Measurements from ENCODE around the gene HIC2. TPM values are rescaled to one million over a fixed set of nuclear protein-coding genes. Genes with fewer than 3 reads are reported as not detected.

Gene HIC2
- total and polyA plus RNA-seq, 2 experiments from 2014 or later: 0.34 to 1.7 TPM

DNA sequence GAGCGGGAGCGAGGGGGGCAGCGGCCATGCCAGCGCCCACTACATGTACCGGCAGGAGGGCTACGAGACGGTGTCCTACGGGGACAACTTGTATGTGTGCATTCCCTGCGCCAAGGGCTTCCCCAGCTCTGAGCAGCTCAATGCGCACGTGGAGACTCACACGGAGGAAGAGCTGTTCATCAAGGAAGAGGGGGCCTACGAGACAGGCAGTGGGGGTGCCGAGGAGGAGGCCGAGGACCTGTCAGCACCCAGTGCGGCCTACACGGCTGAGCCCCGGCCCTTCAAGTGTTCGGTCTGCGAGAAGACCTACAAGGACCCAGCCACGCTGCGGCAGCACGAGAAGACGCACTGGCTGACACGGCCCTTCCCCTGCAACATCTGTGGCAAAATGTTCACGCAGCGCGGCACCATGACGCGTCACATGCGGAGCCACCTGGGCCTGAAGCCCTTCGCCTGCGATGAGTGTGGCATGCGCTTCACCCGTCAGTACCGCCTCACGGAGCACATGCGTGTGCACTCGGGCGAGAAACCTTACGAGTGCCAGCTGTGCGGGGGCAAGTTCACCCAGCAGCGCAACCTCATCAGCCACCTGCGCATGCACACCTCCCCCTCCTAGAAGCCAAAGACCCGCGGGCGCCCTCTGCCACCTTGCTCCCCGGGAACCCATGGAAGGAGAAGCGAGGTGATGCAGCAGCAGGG lies 29.1 kb downstream of the HIC2 start:
- no peaks in the 10 kb centered on the region for H3K79me2 ChIP-seq (ENCODE audit: insufficient read depth)
- in situ Hi-C loops (cut with MboI): no loop called here
- H3K9me3 ChIP-seq (ENCODE audit: low read depth): no peaks in the 10 kb centered on the region
- no peaks in the 10 kb centered on the region for H4K20me1 ChIP-seq (ENCODE audit: insufficient read depth)
- H3K9ac ChIP-seq: no peak overlapping the region
- no peaks in the 10 kb centered on the region for H3K4me1 ChIP-seq (ENCODE audit: insufficient read depth)
- TF ChIP-seq EZH2 (IDR thresholded peaks at IDR 0.05; ENCODE audit: insufficient read depth, poor library complexity, severe bottlenecking) (no peak), EZH2phosphoT487 (IDR thresholded peaks at IDR 0.05; ENCODE audit: insufficient read depth, low read depth) (no peak)
- H3K9me2 ChIP-seq (ENCODE audit: insufficient read depth): no peaks in the 10 kb centered on the region
- H3K27me3 ChIP-seq (replicated peaks; ENCODE audit: insufficient read depth): no peaks in the 10 kb centered on the region
- 95 to 96% methylated on average over 48 to 49 of the region's 49 CpGs for WGBS, 2 experiments (ENCODE audit: low coverage in 1 of 2, low lambda C conversion rate in 2 of 2, missing lambda C conversion rate in 2 of 2)
- no peak overlapping the region for H3K4me3 ChIP-seq
- DNase-seq: no peak
- no peaks in the 10 kb centered on the region for H3F3A ChIP-seq (ENCODE audit: insufficient read depth)
- H3K36me3 ChIP-seq (ENCODE audit: low read depth): no peaks in the 10 kb centered on the region
- H3K27ac ChIP-seq: no peak overlapping the region
- H3K4me2 ChIP-seq (ENCODE audit: unreplicated experiment): no peak overlapping the region
- H2AFZ ChIP-seq: no peak overlapping the region

DNA sequence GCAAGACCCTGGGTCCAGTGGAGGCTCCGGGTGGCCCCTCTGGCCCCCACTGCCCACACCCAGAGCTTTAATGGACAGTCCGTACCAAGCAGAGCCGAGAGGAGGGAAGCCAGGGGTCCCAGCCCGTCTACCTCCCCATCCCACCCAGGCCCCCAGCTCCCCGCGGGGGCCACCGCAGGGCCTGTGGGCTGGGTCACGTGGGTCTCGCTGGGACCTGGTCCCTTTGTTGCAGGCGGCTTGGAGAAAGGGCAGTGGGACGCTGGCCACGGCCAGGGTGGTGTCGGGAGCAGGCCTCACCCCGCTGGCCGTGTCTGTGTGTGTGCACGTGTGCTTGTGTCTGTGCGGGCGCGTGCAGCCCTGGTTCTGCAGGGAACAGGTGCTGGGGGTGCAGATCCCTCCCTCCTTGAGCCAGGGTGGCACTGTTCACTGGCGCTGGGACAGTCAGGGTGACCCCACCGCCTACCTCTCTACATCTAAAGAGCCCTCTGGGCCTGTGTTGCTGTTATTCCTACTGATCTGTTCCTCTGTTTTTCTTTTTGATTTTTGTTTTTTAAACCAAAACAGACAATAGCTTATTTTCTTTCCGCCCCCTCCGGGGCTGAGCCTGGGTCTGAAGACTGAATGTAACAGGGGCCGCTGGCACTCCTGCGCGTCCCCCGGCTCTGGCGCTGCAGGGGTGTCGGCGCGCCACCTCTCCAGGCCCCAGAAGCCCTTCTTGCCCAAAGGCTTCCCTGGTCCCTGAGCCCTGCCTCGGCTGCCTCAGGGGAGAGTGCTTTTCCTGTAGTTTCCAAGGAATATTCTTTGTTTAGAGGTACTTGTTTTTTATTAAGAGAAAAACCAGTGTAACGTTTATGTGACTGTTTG lies 29.9 kb downstream of the HIC2 start:
- no peaks in the 10 kb centered on the region for H3F3A ChIP-seq (ENCODE audit: insufficient read depth)
- 93 to 96% methylated on average over 24 to 33 of the region's 33 CpGs for WGBS, 2 experiments (ENCODE audit: low coverage in 1 of 2, low lambda C conversion rate in 2 of 2, missing lambda C conversion rate in 2 of 2)
- TF ChIP-seq EZH2phosphoT487 (IDR thresholded peaks at IDR 0.05; ENCODE audit: insufficient read depth, low read depth) (no peak), EZH2 (IDR thresholded peaks at IDR 0.05; ENCODE audit: insufficient read depth, poor library complexity, severe bottlenecking) (no peak)
- H3K4me3 ChIP-seq: no peak overlapping the region
- H3K4me2 ChIP-seq (ENCODE audit: unreplicated experiment): no peak overlapping the region
- no peaks in the 10 kb centered on the region for H3K9me2 ChIP-seq (ENCODE audit: insufficient read depth)
- no peaks in the 10 kb centered on the region for H3K27me3 ChIP-seq (replicated peaks; ENCODE audit: insufficient read depth)
- DNase-seq: no peak
- H3K9ac ChIP-seq: no peak overlapping the region
- no peaks in the 10 kb centered on the region for H3K36me3 ChIP-seq (ENCODE audit: low read depth)
- H3K27ac ChIP-seq: no peak overlapping the region
- no peaks in the 10 kb centered on the region for H3K9me3 ChIP-seq (ENCODE audit: low read depth)
- no peaks in the 10 kb centered on the region for H4K20me1 ChIP-seq (ENCODE audit: insufficient read depth)
- no peaks in the 10 kb centered on the region for H3K4me1 ChIP-seq (ENCODE audit: insufficient read depth)
- H2AFZ ChIP-seq: no peak overlapping the region
- H3K79me2 ChIP-seq (ENCODE audit: insufficient read depth): no peaks in the 10 kb centered on the region
- in situ Hi-C loops (cut with MboI): no loop called here

DNA sequence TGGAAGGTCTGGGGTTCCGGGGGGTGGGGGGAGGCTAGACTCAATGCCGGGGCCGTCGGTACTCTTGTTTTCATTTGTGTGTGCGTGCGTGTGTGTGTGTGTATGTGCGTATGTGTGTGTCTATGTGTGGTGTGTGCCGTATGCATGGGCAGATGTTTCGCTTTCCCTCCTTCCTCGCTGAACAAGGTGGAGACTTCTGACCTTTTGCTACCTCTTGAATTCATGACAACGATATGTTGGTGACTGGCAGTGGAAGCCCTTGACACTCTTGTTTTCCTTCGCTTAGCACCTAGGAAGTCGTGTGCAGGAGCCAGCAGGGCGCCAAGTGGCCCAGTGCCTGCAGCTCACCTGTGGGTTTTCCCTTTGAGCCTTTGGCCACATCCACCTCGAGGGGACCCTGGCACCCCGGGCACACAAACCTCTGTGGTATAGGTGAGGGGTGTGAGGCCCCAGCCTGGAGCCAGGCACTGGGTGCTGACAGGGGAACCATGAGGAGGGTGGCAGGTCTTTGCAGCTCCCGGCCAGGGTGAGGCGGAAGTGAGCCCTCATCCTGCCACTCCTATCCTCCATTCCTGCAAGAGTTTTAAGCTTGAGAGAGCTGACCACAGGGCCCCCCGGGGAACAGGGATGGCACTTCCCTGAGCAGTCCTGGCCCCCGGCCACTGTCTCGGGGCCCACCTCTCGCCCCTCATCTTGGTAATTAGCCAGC lies 30.7 kb downstream of the HIC2 start:
- 87 to 89% methylated on average over 22 of the region's 22 CpGs for WGBS, 2 experiments (ENCODE audit: low coverage in 1 of 2, low lambda C conversion rate in 2 of 2, missing lambda C conversion rate in 2 of 2)
- TF ChIP-seq EZH2phosphoT487 (IDR thresholded peaks at IDR 0.05; ENCODE audit: insufficient read depth, low read depth) (no peak), EZH2 (IDR thresholded peaks at IDR 0.05; ENCODE audit: insufficient read depth, poor library complexity, severe bottlenecking) (no peak)
- H3K27me3 ChIP-seq (replicated peaks; ENCODE audit: insufficient read depth): no peaks in the 10 kb centered on the region
- DNase-seq: peak; percentile 17
- H3K9me2 ChIP-seq (ENCODE audit: insufficient read depth): no peaks in the 10 kb centered on the region
- no peaks in the 10 kb centered on the region for H3F3A ChIP-seq (ENCODE audit: insufficient read depth)
- H3K4me3 ChIP-seq: no peak overlapping the region
- H3K4me2 ChIP-seq (ENCODE audit: unreplicated experiment): no peak overlapping the region
- no peaks in the 10 kb centered on the region for H3K4me1 ChIP-seq (ENCODE audit: insufficient read depth)
- no peak overlapping the region for H3K9ac ChIP-seq
- H3K27ac ChIP-seq: no peak overlapping the region
- no peaks in the 10 kb centered on the region for H4K20me1 ChIP-seq (ENCODE audit: insufficient read depth)
- no peaks in the 10 kb centered on the region for H3K36me3 ChIP-seq (ENCODE audit: low read depth)
- in situ Hi-C loops (cut with MboI): no loop called here
- no peaks in the 10 kb centered on the region for H3K79me2 ChIP-seq (ENCODE audit: insufficient read depth)
- no peak overlapping the region for H2AFZ ChIP-seq
- no peaks in the 10 kb centered on the region for H3K9me3 ChIP-seq (ENCODE audit: low read depth)

DNA sequence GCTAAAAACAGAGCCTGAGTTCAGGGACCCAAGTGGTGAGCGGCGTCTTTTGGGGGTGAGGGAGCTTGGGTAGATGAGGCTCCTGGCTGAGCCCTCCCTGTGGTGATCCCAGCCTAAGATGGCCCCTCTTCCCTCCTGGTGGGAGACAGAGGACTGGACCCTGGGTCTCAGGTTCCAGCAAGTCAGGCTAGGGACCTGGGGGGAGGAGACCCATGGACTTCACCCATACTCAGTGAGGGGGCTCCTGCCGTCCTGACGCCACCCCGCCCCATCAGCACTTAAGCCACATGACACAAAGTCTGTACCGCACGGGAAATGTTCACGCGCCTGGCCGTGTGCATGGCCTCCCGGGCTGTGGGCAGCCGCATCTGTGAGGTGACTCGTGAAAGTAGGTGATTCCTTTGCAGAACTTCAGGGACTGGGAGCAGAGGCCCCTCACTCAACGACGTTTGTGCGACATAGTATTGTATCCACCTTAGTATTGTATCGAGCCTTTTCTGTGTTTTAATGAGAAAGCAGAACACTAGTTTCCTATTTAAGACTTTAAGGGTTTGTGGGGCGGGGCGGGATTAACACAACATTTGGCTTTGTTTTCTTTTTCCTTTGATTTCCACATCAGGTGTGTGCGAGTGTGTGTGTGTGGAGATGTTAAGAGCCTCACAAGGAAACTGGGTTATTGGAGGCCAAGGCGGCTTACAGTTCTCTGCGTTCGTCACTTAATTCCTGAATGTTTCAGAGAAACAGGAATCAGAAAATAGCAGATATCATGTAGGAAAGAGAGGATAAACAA lies 31.7 kb downstream of the HIC2 start:
- Histone ChIP-seq H4K20me1 (ENCODE audit: insufficient read depth) (no peaks in the 10 kb centered on the region), H3K27me3 (replicated peaks; ENCODE audit: insufficient read depth) (no peaks in the 10 kb centered on the region), H2AFZ (no peak overlapping the region), H3F3A (ENCODE audit: insufficient read depth) (no peaks in the 10 kb centered on the region), H3K9me2 (ENCODE audit: insufficient read depth) (no peaks in the 10 kb centered on the region), H3K4me1 (ENCODE audit: insufficient read depth) (no peaks in the 10 kb centered on the region), H3K9ac (no peak overlapping the region), H3K4me3 (no peak overlapping the region), H3K36me3 (ENCODE audit: low read depth) (no peaks in the 10 kb centered on the region), H3K9me3 (ENCODE audit: low read depth) (no peaks in the 10 kb centered on the region), H3K4me2 (ENCODE audit: unreplicated experiment) (no peak overlapping the region), H3K79me2 (ENCODE audit: insufficient read depth) (no peaks in the 10 kb centered on the region), H3K27ac (no peak overlapping the region)
- in situ Hi-C loops (cut with MboI): no loop called here
- no peak for DNase-seq
- TF ChIP-seq EZH2 (IDR thresholded peaks at IDR 0.05; ENCODE audit: insufficient read depth, poor library complexity, severe bottlenecking) (no peak), EZH2phosphoT487 (IDR thresholded peaks at IDR 0.05; ENCODE audit: insufficient read depth, low read depth) (no peak)
- 93 to 94% methylated on average over 23 of the region's 23 CpGs for WGBS, 2 experiments (ENCODE audit: low coverage in 1 of 2, low lambda C conversion rate in 2 of 2, missing lambda C conversion rate in 2 of 2)

All from GM23248 (cell line).